Fibroblast of skin of right quadriceps (primary cell): ENCODE data around the gene ACVR2A.

ENCODE experiments used
- DNase-seq: peaks from one replicate; pipeline ENCODE4 v3.0.0-alpha.2; 2013

The ACVR2A gene

DNA sequence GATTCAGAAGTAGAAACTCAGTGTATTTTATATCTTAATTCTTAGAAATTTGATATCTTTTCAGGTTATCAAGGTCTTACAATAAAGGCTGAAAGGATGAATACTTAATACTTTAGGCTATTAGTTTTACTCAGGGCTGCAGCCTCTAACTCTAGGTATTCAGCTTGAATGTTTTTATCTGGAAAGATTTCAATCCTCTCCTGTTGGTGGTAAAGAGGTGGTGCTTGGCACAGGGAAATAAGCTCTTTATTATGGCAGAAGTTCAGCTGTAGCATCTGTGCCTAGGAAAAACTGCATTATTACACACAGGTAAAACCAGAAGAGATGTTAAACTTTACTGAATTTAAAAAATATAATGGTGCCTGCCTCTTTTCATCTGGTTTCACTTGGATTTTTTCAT, 11.1 kb downstream of the ACVR2A start:
- no peak for DNase-seq

DNA sequence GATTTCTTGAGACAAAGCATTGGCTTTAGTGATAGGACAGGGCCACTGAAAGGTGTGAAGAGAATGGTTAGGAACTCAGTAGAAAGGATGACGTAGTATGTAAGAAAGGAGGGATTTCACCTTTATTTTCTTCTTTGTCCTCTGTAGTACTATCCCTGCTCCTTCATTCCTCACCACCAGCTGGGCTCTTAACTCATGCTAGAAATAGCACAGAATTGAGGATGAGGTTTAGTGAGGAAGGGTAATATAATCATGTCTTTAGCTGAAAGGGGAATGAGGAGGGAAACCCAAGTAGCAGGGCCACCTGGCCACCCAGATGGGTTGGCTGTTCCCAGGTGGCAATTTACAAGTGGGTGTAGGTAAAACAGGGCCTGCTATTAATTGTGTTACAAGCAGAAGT, 15.2 kb downstream of the ACVR2A start:
- no peak for DNase-seq

DNA sequence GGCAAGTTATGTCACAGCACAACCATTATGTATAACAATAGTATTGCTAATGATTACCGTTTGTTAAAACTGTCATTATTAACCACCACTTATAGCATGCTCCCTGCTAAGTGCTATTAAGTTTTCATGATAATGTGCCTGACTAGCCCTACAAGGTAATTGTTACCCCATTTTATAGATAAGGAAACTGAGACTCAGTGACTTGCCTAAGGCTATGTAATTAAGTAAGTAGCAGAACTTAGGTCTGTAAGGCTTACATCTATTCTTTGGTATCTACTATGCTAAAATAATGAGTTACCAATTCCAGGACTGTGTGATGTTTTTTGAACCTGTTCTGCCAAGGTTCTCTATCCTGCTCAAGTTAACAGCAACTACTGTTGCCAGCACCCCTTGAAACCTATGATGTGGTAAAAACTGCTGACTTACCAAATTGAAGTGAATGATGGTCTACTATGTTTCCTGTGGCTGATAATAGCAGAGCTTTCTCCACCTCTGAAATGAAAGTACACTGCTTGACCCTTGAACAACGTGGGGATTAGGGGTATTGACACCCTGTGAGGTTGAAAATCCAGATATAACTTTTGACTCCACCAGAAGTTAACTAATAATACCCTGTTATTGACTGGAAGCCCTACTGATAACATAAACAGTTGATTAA, 18.2 kb downstream of the ACVR2A start:
- no peak for DNase-seq

DNA sequence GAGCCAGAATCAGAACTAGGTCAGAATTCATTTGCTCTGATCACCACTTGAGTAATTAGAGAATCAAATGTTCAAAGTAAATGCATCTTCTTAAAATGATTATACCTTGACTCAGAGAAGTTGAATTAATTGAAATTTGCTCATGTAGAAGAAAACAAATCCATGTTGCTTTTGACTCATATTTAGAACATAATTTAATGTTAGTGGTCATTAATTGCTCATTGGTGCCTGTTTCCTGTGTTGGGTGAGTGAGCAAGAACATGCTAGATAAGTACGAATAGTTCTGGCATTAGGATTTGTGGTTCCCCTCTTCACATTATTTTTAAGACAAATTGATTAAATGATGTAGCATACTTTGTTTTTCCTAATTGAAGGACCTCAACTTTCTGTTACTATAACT, 19.0 kb downstream of the ACVR2A start:
- DNase-seq: no peak

DNA sequence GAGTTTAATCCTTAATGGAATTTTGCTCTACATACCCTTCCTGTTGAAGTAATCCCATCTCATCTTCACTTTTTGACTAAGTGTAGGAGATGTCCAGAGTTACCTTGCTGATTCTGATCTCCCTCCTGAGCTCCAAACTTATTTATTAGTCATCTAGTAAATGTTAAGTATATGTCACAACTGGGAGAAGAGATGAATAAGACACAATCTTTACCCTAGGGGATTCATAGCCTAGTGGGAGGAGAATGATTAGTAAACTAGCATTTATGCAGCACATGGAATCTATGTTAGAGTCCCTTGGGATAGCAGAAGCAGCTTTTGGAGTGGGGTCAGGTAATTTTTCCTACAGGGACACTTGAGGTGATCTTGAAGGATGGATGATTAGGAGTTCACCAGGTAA, 20.7 kb downstream of the ACVR2A start:
- DNase-seq: no peak

DNA sequence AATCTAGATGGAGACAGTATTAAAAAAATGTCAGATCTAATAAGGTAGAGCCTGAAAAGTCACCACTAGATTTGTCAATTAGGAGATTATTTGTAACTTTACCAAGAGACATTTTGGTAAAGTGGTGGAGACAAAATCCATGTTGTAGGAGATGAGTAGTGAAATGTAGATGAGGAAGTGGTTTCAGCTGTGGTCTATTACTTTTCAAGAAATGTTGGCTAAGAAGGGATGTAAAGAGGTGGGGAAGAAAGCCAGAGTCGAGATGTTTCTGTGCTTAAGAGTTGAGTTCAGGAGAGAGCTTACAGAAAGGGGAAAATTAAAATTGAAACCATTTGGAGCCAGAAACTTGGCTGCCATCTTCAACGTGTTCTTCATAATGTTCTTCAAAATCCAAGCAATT, 22.2 kb downstream of the ACVR2A start:
- DNase-seq: no peak

DNA sequence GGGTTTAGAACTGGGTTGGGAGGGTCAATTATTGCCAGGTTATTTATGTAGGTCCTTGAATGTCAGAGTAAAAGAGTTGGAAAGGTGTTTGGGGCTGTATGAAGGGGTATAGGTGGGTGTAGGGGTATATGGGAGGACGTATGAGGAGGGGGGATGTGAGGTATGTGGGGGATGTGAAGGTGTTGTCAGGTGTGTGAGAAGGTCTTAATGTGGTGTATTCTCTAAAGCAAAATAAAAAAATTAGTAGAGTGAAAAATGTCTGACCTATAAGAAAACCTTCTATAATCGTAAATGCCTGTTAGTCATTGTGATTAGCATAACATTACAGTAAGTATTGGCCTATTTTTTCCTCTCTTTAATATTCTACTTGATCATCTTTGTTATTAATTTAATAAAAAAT, 25.1 kb downstream of the ACVR2A start:
- DNase-seq: no peak

DNA sequence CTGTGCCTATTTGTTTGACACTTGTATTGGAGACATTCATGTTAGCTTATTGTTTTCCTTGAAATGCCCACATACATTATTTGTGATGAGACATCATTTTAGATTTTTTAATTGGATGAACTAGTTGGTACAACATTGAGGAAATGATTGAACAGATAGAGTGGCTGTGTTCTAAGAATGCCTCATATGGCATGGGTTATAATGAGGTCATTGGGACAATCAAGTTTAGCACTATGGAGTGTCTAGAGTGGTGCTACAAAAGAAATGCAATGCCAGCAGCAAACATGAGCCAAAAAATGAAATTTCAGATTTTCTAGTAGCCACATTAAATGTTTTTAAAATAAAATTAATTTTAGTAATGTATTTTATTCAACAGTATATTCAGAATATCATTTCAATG, 28.1 kb downstream of the ACVR2A start:
- no peak for DNase-seq

DNA sequence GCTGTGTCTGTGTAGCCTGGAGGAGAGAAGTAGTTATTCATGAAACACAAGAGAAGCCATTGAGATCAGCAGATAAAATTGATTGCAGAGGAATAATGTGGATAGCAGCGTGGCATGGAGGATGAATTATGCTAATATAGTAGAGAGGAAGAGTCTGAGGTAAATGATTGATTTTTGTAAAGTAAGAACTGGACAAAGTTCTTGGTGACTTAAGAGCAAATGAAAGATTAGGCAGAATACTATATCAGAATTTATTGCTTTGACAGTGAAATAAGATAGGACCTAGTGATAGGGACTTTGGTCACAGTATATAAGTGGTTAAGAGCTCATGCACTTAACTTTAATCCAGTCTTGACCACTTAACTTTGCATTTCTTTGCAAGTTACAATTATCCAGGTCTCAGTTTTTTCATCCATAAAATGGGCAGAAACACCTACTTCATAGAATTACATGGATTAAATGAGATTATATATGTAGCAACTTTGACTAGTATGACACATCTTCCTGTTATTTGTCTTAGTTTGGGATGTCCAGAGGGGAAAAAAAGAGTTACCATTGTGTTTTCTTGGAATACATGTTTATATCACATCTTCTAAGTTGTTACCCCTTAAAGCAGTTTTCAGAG, 29.1 kb downstream of the ACVR2A start:
- no peak for DNase-seq

DNA sequence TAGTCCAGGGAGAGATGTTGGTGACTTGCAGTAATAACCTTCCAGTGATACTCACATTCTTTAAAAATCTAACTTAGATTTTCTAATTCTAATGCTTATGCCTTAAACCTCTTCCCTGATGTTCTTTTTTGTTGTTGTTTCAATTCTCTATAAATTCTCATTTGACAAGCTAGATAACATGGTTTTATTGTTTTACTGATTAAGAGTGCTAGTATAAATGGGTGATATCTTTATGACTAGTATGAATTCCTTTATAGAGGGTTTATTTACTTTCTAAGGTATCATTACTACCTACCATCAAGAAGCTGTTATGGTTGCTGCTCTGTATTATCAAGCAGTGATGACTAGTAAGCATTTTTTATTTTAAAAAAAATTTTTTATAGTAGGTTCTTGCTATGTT, 35.0 kb downstream of the ACVR2A start:
- DNase-seq: no peak

DNA sequence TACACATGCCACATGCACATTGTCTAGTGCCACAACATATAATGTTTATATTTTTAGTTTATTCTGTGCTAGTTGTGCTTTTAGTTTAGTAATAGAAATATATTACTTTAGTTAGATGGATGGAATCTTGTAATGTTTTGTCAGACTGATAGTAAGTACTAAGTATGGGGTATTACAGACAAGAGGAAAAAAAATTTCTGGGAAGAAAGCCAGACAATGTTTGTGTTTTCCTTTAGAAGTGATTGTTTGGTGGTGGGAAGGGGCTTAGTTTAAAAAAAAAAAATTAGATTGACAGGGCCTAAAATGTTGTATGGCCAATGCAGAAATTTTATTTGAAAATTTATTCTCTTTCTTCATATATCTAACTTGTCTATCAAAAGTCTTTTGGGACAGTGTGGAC, 37.8 kb downstream of the ACVR2A start:
- no peak for DNase-seq

DNA sequence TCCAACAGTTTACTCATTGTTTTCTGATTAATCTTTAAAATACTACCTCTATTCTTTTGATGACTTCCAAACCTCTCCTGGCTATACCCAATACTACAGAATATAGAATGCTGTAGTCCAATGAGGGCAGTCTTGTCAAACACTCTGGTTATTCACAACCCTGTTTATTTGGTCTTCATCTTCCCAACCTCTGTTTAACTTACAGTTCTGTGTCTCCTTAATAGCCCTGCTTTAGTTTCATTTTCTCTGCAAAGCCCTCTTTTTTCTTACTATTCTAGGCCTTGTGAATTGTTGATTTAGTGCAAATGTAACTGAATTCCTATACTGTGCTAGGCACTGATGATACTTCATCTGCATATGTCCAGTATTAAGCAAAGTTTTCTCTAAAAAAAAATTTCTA, 40.0 kb downstream of the ACVR2A start:
- DNase-seq: no peak

DNA sequence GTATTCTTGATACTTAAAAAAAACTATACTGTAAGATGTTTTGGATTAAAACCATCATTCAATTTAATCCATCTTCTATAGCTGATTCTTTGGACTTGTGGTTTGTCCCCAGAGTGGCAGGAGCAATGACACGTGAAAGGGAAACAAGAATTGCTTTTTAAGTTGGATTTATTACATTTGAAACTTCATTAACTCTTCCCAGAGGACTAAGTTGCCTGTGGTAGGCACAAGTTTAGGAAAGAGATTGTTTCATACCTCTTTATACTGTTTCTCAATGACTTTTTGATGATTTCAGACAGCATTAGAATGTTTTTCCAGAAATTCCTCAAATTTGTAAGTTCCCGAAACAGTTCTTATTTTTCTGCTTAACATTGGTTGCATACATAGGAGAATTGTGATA, 41.3 kb downstream of the ACVR2A start:
- no peak for DNase-seq

DNA sequence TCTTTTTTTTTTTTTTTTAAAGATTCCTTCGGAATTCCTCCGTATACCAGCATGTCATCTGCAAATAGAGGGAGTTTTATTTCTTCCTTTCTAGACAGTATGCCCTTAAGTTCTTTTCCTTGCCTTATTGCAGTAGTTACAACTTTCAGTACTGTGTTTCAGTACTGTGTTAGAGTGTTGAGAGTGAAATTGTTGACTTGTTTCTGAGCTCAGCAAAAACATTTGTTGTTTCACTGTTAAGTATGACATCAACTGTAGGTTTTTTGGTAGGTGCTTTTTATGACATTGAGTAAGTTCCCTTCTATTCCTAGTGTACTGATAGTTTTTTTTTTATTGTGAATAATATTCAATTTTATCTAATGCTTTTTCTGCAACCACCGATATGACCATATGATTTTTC, 43.9 kb downstream of the ACVR2A start:
- no peak for DNase-seq

DNA sequence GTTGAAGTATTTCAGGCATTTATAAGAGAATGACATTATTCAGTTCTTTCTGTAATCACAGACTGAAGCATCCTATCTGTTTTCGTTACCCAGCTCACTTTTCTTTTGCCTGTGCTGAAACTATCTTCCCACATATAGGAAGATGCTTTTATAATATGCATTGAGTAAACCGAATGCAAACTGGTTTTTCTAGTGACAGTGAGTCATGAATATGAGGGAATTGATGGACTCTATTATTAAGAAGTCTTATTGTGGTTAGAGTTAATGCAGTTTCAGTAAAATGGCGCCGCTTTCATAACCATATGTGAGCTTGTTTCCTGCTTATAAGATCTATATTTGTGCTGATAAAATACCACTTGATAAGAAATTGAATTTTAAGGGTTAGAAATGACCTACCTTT, 59.2 kb downstream of the ACVR2A start:
- DNase-seq: no peak

DNA sequence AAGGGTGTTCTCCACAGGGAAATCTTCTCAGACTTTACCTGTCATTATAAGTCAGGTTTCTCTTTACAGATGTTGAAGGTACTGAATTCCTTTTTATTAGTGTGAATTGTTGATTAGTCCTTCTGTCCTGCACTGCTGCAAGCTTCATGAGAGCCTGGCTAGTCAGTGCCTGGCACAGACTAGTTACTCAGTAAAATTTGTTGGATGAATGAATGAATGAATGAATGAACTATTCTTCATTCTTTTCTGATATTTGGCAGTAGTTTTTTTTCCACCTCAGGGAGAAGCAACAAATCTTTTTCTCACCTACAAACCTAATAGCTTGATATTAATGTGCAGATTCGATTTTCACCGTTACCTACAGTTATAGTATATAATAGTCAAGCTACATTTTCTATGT, 64.3 kb downstream of the ACVR2A start:
- DNase-seq: no peak

DNA sequence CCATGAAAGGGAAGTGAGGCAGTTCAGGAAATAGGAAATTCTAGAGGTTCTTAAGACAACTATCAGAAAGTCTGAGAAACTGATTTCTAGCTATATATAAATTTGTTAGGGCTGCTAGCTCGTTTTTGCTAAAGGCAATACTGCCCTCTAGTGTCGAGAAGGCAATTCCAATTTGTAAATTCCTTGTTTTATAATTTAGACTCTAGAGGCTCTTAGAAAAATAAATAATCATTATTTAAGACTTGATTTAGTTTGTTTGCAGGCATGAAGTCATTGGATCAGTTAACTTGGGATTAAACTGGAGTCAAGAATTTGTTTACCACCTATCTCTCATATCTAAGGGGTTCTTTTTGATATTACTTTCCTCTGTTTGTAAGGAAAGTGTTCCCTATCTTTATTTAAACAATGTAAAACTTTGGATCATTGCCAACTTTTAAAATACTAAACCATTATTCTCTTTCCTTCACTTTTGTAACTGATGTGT, 66.2 kb downstream of the ACVR2A start:
- DNase-seq: peak; percentile 63

DNA sequence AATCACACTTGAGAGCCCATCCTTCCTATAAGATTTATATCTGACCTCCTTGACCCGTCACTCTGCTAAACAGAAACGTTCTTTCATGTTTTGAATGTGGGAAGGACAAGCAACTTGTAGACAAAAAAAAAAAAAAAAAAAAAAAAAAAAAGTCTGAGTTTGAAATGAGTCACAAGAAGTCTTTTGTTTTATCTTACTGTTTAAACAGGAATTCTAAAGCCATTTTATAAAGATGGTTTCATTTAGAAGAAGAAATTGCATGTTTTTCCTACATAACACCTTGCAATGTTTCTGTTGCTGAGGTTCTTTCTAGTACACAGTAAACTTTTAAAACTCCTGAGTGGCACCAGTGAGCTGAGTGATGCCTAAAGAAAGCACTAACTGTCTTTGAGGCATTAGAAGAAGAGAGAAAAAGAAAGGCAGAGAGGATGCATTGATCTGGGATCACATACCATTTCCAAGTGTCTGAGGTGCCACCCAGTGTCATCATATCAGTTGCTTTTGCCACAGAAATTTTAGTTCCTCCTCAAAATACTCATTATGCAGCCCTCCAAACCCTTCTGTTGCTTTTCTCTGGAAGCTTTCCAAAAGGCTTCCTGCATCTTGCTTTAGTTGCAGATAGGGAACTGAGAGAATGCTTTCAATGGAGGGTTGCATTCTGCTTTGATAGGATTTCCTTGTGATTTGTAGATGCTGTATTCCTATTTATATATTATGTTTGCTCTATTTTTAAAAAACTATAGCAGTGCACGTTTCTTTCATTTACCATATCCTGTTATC, 69.1 kb downstream of the ACVR2A start:
- no peak for DNase-seq

DNA sequence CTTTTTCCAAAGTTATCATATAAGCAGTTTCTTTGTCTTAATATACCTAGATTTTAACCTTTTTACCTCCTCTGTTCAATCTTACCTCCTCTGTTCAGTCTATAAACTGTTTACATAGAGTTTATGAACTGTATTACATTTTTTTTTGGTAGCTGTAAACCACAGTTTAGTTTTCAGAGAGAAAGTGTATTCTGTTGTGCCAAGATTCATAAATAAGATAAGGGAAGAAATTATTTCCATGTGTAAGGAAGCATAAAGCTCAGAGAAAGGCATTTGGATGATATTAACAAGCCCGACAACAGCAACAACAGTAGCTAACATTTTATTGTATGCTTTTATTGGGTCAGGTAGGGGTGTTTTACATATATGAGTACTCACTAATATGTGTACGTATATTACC, 71.2 kb downstream of the ACVR2A start:
- no peak for DNase-seq

DNA sequence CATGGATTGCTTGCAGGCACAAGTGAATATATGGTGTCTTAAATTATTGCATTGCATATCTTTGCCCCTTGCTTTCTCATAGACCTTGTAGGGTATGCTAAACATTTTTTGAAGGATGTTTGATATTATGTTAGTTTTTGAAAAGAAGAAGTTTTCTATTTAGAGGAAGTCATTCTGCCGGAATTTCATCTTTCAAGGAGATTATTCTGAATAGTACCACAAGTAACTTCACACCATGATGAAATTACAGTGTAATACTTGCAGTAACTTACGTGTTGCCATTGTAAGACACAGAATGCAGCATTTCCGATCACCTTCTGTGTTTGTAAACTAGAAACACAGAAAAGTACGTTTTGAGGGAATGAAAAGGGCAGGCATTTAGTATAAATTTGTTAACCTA, 71.9 kb downstream of the ACVR2A start:
- no peak for DNase-seq

DNA sequence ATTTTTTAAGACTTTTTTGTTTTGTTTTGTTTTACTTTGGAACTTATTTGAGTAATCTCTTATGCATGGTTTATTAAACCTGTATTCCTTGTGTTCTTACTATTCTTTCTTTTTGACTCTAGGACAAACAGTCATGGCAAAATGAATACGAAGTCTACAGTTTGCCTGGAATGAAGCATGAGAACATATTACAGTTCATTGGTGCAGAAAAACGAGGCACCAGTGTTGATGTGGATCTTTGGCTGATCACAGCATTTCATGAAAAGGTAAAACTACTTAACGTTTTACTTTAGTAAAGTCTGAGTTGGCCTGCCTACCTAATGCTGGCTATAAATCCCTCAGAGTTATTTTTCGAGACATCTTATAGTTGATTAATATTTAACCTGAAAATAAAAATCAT, 72.3 kb downstream of the ACVR2A start:
- DNase-seq: no peak

DNA sequence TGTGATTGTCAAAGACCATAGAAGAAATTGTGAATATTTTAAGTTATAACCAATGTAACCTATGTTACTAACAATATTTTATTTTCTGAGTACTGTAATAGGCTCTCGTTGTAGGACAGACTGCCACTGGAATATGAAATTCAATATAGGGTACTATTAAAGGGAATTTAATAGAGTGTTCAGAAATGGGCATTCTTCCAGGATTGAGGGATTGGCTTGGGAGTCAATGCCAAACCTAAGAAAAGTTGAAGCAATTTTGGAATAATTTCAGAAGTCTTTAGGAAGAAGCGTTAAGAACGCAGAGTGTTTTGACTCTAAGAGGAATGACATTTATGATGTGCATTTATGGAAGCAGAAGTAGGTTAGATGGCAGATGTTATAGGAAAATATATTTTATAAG, 79.0 kb downstream of the ACVR2A start:
- DNase-seq: no peak

DNA sequence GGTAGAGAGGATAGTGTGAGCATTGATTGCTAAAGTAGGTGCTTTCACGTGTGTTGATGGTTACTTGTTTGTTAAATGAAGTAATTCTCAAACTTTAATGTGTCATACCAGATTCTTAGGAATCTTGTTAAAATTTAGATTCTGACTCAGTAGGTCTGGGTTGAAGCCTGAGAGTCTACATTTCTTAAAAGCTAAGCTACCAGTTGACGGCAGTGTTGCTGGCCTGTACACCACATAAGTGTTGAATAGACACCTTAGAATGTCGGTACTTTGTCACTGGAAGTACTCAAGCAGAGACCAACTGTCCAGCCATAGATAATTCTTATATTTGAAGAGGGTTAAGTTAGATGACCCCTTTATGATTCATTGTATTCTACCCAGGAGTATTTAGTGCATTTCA, 79.8 kb downstream of the ACVR2A start:
- no peak for DNase-seq

DNA sequence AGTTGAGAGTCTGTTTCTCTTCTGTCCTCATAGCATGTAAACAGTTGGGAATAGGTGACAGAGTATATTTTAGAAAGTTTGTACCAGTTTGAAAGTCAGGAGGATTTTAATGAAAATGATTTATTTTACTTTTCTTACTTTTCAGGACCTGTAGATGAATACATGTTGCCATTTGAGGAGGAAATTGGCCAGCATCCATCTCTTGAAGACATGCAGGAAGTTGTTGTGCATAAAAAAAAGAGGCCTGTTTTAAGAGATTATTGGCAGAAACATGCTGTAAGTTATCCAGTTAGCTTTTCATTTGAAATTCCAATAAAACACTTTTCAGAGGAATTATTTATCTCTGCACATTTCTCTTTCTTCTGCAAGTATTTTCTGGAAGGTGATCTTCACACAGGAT, 81.1 kb downstream of the ACVR2A start:
- DNase-seq: no peak
